ENCODE data around the gene HNMT. TPM values are rescaled to one million over a fixed set of nuclear protein-coding genes. Genes with fewer than 3 reads are reported as not detected.

The HNMT gene
- total and polyA plus RNA-seq, 9 donors = 56.3 to 140 (median 76.5) TPM

DNA sequence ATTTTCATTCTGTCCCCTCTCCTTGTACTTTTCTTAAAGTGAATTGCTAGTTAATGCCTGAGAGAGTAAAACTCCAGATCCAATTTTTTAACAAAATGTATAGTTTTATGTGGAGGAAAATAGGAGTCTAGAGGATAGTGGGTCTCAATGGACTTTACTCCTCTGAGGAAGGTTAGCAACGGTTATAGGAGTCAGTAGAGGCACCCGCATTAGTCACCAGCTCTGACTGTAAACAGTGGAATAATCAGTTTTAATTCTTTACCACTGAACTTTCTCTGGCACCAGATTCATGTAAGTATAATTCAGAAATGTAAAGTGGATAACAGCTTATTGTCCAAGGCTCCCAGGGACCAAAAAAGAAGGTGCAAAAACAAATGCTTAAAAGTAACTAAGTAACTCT lies 38.7 kb upstream of the HNMT start:
- Histone ChIP-seq H3K4me3 (no peak overlapping the region), H3K36me3 (no peaks in the 10 kb centered on the region), H3K4me1 (ENCODE audit: insufficient read depth) (no peaks in the 10 kb centered on the region), H3K27ac (no peak overlapping the region), H3K27me3 (no peaks in the 10 kb centered on the region), H3K9me3 (no peaks in the 10 kb centered on the region)
- WGBS, 3 donors = 85 to 89% (median 87%) methylated on average over 2 of the region's 2 CpGs
- TF ChIP-seq CTCF (IDR thresholded peaks at IDR 0.05) (no peak), POLR2A (IDR thresholded peaks at IDR 0.05) (no peak), EP300 (IDR thresholded peaks at IDR 0.05) (no peak)
- intact Hi-C loops (cut with DNase I) = no loop called here
- DNase-seq = no peak

- no peak for TF ChIP-seq POLR2A (IDR thresholded peaks at IDR 0.05)
- TF ChIP-seq CTCF (IDR thresholded peaks at IDR 0.05) = no peak
- TF ChIP-seq EP300 (IDR thresholded peaks at IDR 0.05) = no peak
- H3K4me3 ChIP-seq = no peak overlapping the region
- 95 to 96% (median 96%) methylated on average over 4 of the region's 4 CpGs for WGBS, 3 donors
- H3K27me3 ChIP-seq = no peaks in the 10 kb centered on the region
- H3K27ac ChIP-seq = no peak overlapping the region
- intact Hi-C loops (cut with DNase I) = no loop called here
- H3K36me3 ChIP-seq = no peaks in the 10 kb centered on the region
- H3K9me3 ChIP-seq = no peaks in the 10 kb centered on the region
- H3K4me1 ChIP-seq (ENCODE audit: insufficient read depth) = no peaks in the 10 kb centered on the region
- no peak for DNase-seq
Observed at GRCh38 chr2:137927846-137928245, 36.4 kb upstream of the HNMT start.

- Histone ChIP-seq H3K36me3 (no peaks in the 10 kb centered on the region), H3K4me3 (no peak overlapping the region), H3K9me3 (no peaks in the 10 kb centered on the region), H3K27ac (no peak overlapping the region), H3K4me1 (ENCODE audit: insufficient read depth) (no peaks in the 10 kb centered on the region), H3K27me3 (no peaks in the 10 kb centered on the region)
- 56 to 62% (median 59%) methylated on average over 4 of the region's 4 CpGs for WGBS, 3 donors
- no peak for DNase-seq
- intact Hi-C loops (cut with DNase I) = no loop called here
- TF ChIP-seq POLR2A (IDR thresholded peaks at IDR 0.05) (no peak), EP300 (IDR thresholded peaks at IDR 0.05) (no peak), CTCF (IDR thresholded peaks at IDR 0.05) (no peak)
Observed at GRCh38 chr2:137928547-137929518, 35.4 kb upstream of the HNMT start.

GRCh38 chr2:137929519-137929916 lies 34.8 kb upstream of the HNMT start:
- no peak overlapping the region for H3K27ac ChIP-seq
- no peaks in the 10 kb centered on the region for H3K36me3 ChIP-seq
- H3K9me3 ChIP-seq = no peaks in the 10 kb centered on the region
- DNase-seq = no peak
- no peak overlapping the region for H3K4me3 ChIP-seq
- no peaks in the 10 kb centered on the region for H3K27me3 ChIP-seq
- 87 to 92% (median 89%) methylated on average over 2 of the region's 2 CpGs for WGBS, 3 donors
- no peaks in the 10 kb centered on the region for H3K4me1 ChIP-seq (ENCODE audit: insufficient read depth)
- intact Hi-C loops (cut with DNase I) = no loop called here
- no peak for TF ChIP-seq POLR2A (IDR thresholded peaks at IDR 0.05)

DNA sequence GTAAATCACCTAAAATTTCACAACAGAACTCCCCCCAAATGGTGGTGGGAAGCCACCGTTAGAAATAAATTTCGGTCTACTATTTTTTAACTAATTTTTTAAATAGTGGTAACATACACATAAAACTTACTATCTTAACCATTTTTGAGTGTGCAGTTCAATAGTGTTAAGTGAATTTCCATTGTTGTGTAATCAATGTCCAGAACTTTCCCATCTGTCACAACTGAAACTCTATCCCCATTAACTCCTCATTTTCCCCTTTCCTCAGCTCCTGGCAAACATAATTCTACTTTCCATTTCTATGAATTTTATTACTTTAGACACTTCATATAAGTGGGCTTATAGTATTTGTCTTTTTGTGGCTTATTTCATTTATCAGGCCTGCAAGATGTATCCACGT lies 34.1 kb upstream of the HNMT start:
- no peak overlapping the region for H3K4me3 ChIP-seq
- H3K36me3 ChIP-seq = no peaks in the 10 kb centered on the region
- no peaks in the 10 kb centered on the region for H3K27me3 ChIP-seq
- WGBS, 3 donors = 93 to 96% (median 93%) methylated on average over 3 of the region's 3 CpGs
- no peak for TF ChIP-seq EP300 (IDR thresholded peaks at IDR 0.05)
- TF ChIP-seq CTCF (IDR thresholded peaks at IDR 0.05) = no peak
- no peak for TF ChIP-seq POLR2A (IDR thresholded peaks at IDR 0.05)
- H3K27ac ChIP-seq = no peak overlapping the region
- no peak for DNase-seq
- H3K4me1 ChIP-seq (ENCODE audit: insufficient read depth) = no peaks in the 10 kb centered on the region
- intact Hi-C loops (cut with DNase I) = no loop called here
- H3K9me3 ChIP-seq = no peaks in the 10 kb centered on the region

Data from ovary (tissue), 9 donors.